Measurements from ENCODE around the gene PTP4A1. TPM values are rescaled to one million over a fixed set of nuclear protein-coding genes. Genes with fewer than 3 reads are reported as not detected.
A peak's percentile ranks its signal among the peaks of the same experiment; 100 is the strongest.

The PTP4A1 gene
- total and polyA plus RNA-seq, 2 of the 13 experiments (the other 11 are each of a cell fraction or from before 2014, with no cell fraction given), result 141 to 376 TPM

DNA sequence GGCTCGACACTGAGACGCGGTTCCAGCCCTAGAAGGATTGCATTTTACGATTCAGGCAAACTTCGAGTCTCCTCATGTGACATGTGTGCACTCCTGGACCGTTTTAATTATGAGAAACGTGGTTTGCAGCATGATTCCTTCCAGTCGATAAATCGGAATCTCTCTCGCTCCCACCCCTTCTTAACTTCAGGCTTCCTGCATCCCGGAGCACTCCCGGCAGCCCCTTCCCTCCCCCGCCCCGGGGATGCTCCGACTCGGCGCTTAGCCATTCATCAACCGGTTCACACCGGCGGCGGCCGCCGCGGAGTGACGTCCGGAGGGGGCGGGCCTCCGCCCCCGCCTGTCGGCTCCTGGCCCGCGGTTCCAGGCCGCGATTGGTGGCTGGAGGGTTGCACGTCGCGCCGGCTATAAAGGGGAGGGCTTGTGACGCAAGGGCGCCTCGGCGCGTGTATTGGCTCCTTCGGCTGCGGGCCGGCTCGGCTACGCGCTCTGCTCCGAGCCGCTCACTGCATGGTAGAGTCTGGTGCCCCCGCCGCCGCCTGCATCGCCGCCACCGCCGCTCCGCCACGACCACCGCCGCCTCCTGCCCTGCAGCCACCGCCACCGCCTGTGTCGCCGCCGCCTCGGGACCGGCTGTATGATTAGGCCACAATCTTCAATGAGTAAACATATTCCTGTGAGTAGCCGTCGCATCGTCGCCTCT is at the start of gene PTP4A1, which contains the start of gene LOC128125822 (continued):
- TF ChIP-seq, protein P1, sequence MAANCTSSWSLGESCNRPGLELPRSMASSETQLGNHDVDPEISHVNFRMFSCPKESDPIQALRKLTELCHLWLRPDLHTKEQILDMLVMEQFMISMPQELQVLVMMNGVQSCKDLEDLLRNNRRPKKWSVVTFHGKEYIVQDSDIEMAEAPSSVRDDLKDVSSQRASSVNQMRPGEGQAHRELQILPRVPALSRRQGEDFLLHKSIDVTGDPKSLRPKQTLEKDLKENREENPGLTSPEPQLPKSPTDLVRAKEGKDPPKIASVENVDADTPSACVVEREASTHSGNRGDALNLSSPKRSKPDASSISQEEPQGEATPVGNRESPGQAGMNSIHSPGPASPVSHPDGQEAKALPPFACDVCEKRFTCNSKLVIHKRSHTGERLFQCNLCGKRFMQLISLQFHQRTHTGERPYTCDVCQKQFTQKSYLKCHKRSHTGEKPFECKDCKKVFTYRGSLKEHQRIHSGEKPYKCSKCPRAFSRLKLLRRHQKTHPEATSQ (CRISPR knock-in tag; IDR thresholded peaks at IDR 0.05; ENCODE audit: borderline replicate concordance), result no peak; the same call in 1 of the 2 replicates
- TF ChIP-seq, protein P2, sequence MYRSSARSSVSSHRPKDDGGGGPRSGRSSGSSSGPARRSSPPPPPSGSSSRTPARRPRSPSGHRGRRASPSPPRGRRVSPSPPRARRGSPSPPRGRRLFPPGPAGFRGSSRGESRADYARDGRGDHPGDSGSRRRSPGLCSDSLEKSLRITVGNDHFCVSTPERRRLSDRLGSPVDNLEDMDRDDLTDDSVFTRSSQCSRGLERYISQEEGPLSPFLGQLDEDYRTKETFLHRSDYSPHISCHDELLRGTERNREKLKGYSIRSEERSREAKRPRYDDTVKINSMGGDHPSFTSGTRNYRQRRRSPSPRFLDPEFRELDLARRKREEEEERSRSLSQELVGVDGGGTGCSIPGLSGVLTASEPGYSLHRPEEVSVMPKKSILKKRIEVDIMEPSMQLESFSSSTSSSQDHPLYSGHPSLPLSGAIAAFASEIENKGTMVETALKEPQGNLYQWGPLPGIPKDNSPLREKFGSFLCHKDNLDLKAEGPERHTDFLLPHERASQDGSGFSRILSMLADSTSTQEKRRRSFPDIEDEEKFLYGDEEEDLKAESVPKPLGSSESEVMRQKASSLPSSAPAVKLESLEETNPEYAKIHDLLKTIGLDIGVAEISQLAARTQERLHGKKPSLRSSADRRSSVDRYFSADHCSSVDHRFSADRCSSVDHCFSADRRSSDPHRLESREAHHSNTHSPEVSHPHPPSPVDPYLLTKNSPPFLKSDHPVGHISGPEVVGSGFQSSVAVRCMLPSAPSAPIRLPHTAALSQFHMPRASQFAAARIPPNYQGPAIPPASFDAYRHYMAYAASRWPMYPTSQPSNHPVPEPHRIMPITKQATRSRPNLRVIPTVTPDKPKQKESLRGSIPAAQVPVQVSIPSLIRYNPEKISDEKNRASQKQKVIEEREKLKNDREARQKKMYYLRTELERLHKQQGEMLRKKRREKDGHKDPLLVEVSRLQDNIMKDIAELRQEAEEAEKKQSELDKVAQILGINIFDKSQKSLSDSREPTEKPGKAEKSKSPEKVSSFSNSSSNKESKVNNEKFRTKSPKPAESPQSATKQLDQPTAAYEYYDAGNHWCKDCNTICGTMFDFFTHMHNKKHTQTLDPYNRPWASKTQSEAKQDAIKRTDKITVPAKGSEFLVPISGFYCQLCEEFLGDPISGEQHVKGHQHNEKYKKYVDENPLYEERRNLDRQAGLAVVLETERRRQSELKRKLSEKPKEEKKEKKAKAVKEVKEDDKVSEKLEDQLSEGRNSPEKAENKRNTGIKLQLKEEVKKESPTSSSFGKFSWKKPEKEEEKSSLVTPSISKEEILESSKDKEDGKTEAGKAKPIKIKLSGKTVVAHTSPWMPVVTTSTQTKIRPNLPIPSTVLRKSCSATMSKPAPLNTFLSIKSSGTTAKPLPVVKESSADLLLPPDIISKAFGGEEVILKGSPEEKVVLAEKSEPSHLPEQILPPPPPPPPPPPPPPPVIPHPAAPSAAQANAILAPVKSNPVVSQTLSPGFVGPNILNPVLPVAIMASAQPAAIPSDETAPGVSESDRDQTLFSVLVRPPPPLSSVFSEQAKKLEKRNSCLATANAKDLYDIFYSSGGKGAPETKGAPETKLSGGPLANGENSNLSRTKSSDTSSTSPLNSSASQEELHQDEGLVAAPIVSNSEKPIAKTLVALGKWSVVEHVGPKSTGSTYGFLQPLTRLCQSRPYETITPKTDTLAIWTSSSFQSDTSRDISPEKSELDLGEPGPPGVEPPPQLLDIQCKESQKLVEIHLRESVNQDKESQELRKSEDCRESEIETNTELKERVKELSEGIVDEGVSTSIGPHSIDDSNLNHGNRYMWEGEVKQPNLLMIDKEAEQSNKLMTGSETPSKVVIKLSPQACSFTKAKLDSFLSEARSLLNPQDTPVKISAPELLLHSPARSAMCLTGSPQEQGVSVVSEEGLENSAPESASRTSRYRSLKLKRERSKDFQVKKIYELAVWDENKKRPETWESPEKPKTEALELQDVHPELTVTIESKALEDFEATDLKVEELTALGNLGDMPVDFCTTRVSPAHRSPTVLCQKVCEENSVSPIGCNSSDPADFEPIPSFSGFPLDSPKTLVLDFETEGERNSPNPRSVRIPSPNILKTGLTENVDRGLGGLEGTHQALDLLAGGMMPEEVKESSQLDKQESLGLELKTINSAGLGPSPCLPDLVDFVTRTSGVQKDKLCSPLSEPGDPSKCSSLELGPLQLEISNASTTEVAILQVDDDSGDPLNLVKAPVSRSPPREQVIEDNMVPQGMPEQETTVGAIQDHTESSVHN (CRISPR knock-in tag; IDR thresholded peaks at IDR 0.05), result peak; percentile 36; the same call in 1 of the 2 replicates
- TF ChIP-seq ZNF746 (CRISPR knock-in tag; IDR thresholded peaks at IDR 0.05), result no peak
- TF ChIP-seq ZNF143 (CRISPR knock-in tag; IDR thresholded peaks at IDR 0.05), result peak; percentile 71
- TF ChIP-seq NPAS2 (CRISPR knock-in tag; IDR thresholded peaks at IDR 0.05; ENCODE audit: borderline replicate concordance), result no peak
- TF ChIP-seq ZFP36L2 (CRISPR knock-in tag; IDR thresholded peaks at IDR 0.05), result no peak
- peak; percentile 61; the same call in 1 of the 2 replicates for TF ChIP-seq ZNF441 (CRISPR knock-in tag; IDR thresholded peaks at IDR 0.05; ENCODE audit: borderline replicate concordance)
- peak; percentile 73 for TF ChIP-seq POLR2AphosphoS5 (IDR thresholded peaks at IDR 0.05; ENCODE audit: low read depth, low read length)
- TF ChIP-seq RXRA (CRISPR knock-in tag; IDR thresholded peaks at IDR 0.05), result 0 out of 2 replicates have a peak, but pooled peaks have one; percentile 34
- peak; percentile 75 for TF ChIP-seq HOXA9 (CRISPR knock-in tag; IDR thresholded peaks at IDR 0.05; ENCODE audit: borderline replicate concordance)
- TF ChIP-seq ZSCAN12 (CRISPR knock-in tag; IDR thresholded peaks at IDR 0.05), result no peak
- peak; percentile 58 for TF ChIP-seq HOXD1 (CRISPR knock-in tag; IDR thresholded peaks at IDR 0.05)
- TF ChIP-seq CBX1 (IDR thresholded peaks at IDR 0.05; ENCODE audit: low read depth), result no peak
- TF ChIP-seq MAFG (CRISPR knock-in tag; IDR thresholded peaks at IDR 0.05), result no peak; the same call in 1 of the 2 replicates
- TF ChIP-seq MIER3 (CRISPR knock-in tag; IDR thresholded peaks at IDR 0.05; ENCODE audit: borderline replicate concordance), result no peak; the same call in none of the 2 replicates
- TF ChIP-seq PRMT3 (CRISPR knock-in tag; IDR thresholded peaks at IDR 0.05; ENCODE audit: borderline replicate concordance, low read depth), result no peak; the same call in 1 of the 2 replicates
- peak; percentile 3 for TF ChIP-seq TEAD3 (CRISPR knock-in tag; optimal IDR thresholded peaks at IDR 0.05; ENCODE audit: borderline replicate concordance)
- peak; percentile 83 to 89 for TF ChIP-seq POLR2A (IDR thresholded peaks at IDR 0.05; ENCODE audit: insufficient read depth in 1 of 2, low read depth in 2 of 2, low read length in 2 of 2)
- no peak; the same call in 1 of the 2 replicates for TF ChIP-seq ZNF460 (CRISPR knock-in tag; IDR thresholded peaks at IDR 0.05; ENCODE audit: borderline replicate concordance)
- TF ChIP-seq SAP130 (CRISPR knock-in tag; IDR thresholded peaks at IDR 0.05; ENCODE audit: low read depth), result peak; percentile 80
- TF ChIP-seq SAFB2 (CRISPR knock-in tag; IDR thresholded peaks at IDR 0.05; ENCODE audit: borderline replicate concordance, low read depth), result peak; percentile 96
- peak; percentile 91; the same call in 1 of the 2 replicates for TF ChIP-seq ZNF670 (CRISPR knock-in tag; IDR thresholded peaks at IDR 0.05; ENCODE audit: borderline replicate concordance)
- peak; percentile 21 for TF ChIP-seq MIXL1 (CRISPR knock-in tag; IDR thresholded peaks at IDR 0.05)
